AG09309 (cell line): ENCODE results near the gene MRPL11.

ENCODE experiments used
- DNase-seq: peaks from one replicate; pipeline ENCODE4 v3.0.0-alpha.2; 2010; ENCODE audit warnings: low read depth
- H3K4me3 ChIP-seq: 2 replicates; pipeline ENCODE4 v1.5.1; 2011; ENCODE audit warnings: mild to moderate bottlenecking, low read depth, low read length, moderate library complexity; ENCODE audit not compliant: control insufficient read depth
- TF ChIP-seq, protein P1 (sequence below): IDR thresholded peaks from 2 replicates; pipeline ENCODE4 v1.5.1; 2011; ENCODE audit warnings: mild to moderate bottlenecking, low read depth, low read length, inconsistent platforms; ENCODE audit not compliant: insufficient read depth, control insufficient read depth; ENCODE audit errors: missing control alignments

The MRPL11 gene

DNA sequence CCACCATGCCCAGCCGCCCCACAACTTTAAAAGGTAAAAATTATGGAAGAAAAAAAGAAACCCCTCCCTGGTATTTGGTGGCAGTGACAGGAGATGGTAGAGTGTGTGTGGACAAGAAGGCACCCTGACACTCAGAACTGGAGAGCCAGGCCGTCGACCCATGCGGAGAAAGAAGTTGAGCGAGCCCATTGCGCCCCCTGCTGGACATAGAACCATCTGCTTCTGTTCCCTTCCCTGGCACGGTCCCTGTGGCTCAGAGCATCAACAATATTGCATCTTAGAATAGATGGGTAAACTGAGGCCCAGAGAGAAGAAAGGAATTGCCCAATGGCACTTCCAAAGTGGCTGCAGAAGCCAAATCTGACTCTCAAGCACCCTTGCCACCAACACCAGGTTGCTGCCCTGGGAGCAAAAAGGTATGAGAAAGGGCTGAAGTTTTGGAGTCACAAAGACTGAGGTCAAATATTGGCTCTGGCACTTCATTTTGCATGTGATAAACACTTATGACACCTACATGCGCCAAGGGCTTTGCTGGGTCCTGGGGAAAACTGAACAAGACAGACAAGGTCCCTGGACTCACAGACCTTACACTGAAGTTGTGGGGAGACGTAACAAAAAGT lies 8.6 kb downstream of the MRPL11 start:
- TF ChIP-seq, protein P1, sequence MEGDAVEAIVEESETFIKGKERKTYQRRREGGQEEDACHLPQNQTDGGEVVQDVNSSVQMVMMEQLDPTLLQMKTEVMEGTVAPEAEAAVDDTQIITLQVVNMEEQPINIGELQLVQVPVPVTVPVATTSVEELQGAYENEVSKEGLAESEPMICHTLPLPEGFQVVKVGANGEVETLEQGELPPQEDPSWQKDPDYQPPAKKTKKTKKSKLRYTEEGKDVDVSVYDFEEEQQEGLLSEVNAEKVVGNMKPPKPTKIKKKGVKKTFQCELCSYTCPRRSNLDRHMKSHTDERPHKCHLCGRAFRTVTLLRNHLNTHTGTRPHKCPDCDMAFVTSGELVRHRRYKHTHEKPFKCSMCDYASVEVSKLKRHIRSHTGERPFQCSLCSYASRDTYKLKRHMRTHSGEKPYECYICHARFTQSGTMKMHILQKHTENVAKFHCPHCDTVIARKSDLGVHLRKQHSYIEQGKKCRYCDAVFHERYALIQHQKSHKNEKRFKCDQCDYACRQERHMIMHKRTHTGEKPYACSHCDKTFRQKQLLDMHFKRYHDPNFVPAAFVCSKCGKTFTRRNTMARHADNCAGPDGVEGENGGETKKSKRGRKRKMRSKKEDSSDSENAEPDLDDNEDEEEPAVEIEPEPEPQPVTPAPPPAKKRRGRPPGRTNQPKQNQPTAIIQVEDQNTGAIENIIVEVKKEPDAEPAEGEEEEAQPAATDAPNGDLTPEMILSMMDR: peak; percentile 88
- no peak for DNase-seq
- H3K4me3 ChIP-seq: no peak overlapping the region

DNA sequence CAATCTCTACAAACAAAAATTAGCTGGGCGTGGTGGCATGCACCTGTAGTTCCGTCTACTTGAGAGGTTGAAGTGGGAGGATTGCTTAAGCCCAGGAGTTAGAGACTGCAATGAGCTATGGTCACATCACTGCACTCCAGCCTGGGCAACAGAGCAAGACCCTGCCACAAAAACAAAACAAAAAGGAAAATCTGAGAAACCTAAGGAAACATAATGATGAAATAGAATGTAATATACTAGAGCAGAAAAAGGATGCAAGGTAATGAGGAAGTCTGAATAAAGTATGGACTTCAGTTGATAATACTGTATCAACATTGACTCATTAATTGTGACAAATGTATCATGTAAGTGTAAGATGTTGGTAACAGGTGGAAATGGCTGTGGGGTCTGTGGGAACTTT lies 9.7 kb downstream of the MRPL11 start:
- TF ChIP-seq, protein P1: no peak
- H3K4me3 ChIP-seq: no peak overlapping the region
- no peak for DNase-seq

DNA sequence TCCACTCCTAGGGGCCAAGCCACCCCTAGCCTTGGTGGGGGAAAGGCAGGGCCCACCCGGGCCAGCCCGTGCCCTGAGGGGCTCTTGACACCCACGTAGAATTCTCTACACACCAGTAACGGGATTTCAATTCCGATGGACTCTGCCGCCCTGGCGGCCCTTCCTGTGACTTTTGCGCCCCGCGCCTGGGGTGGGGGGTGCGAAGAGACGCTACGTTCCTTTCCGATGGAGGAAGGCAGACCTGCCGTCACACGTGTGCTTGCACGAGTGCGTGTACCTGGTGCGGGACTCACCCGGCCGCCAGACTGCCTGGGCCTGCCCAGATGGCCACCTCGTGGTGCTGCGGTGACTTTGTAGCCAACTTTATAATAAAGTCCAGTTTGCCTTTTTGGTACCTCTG lies 12.3 kb downstream of the MRPL11 start:
- TF ChIP-seq, protein P1: no peak
- H3K4me3 ChIP-seq: no peak overlapping the region

DNA sequence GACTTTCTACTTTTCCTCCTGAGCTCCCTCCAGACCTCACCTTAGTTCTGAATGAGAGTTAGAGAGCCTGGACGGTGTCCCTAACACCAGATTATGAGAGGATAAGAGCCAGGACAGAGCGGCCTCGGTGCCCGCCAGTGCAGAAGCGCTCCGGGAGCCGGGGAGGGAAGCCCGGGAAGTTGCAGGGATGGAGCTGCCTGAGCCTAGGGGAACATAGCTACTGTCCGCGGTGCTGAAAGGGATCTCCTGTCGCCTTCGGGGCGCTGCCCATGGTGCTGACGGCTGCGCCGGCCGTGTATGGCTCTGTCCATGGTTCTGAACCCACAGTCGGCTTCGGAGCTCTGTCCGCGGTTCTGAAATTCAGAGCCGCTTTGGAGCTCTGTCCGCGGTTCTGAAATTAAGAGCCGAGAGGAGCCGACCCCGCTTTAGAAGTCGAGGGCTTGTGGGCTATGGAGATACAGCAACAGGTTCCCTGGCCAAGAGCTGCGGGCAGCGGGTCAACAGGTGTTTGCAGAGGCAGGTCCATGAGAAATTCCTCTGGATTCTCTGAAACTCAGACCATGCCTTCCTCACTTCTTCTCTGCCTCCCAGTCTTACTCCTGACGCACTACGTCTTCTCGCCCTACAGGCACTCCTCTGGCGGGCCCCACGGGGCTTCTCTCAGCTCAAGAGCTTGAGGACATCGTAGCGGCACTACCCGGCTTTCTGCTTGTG lies 17.0 kb downstream of the MRPL11 start:
- no peak overlapping the region for H3K4me3 ChIP-seq
- TF ChIP-seq, protein P1: no peak
- peak; percentile 67 for DNase-seq

More for the DNA sequence above, 12.3 kb downstream of the MRPL11 start:
- DNase-seq: no peak

DNA sequence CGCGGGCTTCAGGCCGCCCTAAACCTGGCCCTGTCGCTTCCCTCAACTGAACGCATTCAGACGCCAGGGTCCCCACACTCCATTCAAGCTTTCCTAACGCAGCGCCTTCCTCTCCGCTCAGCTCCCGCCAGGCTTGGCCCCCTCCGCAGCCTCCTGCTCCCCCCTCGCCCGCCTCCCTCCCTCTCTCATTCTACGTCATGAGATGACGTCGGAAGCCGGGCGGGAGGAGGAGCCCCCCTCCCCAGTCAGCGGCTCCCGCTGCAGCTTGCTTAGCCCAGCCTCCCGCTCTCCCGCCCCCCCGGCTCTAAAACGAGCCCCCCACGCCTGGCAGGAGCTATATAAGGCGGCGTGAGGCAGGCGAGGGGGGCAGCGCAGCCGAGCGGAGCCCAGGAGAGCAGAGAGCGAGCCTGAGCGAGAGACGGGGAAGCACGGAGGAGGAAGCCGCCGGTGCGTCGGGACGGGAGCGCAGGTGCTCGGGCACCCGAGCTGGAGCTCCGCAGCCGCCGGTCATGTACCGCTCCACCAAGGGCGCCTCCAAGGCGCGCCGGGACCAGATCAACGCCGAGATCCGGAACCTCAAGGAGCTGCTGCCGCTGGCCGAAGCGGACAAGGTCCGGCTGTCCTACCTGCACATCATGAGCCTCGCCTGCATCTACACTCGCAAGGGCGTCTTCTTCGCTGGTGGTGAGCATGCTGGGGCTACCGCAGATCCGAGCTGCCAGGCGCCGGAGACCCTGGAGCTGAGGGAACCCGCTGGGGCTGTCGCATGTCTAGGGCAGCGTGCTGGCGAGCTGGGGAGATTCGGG lies 17.8 kb downstream of the MRPL11 start, which contains the start of gene NPAS4:
NPAS4 (plus strand) TSS at position 365 of the 806 bp plus-strand sequence; CDS start at position 510, 145 bp downstream.
- TF ChIP-seq, protein P1: no peak
- H3K4me3 ChIP-seq: no peak within 1 kb of the TSS
- no peak for DNase-seq

DNA sequence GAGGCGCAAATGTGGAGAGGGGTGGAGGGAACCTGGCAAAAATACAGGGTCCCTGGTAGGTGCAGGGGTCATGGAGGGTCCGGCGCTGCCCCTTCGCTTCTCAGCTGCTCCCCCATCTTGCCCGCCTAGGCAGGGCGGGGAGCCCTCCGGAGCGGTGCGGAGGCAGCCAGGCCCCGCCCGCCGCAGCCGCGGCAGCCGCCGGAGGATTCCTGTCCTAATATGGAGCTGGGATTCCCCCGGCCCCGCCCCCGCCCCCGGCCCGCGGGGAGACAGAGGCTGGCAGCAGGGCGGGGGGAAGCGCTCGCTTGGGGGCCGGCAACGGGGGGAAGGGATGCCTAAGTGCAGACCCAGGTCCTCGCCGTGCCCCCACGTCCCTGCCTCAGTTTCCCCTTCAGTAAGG lies 18.8 kb downstream of the MRPL11 start:
- no peak for DNase-seq
- H3K4me3 ChIP-seq: no peak overlapping the region
- TF ChIP-seq, protein P1: no peak
